Gastrocnemius medialis (tissue), 4 donors: ENCODE results near the gene SEC14L5.

ENCODE experiments used
- POLR2A ChIP-seq, 2 donors: fragments of 450-650 bp; IDR thresholded peaks; one replicate each; pipeline ENCODE4 v1.6.1; 2017; ENCODE audit warnings: antibody characterized with exemption in 2 of 2, mild to moderate bottlenecking in 2 of 2, moderate library complexity in 2 of 2
- TF ChIP-seq, protein P1 (sequence below), 5 experiments: fragments of 450-650 bp in 3 of 5; fragments of 200-600 bp in 2 of 5; sonication (generic) in 2 of 5; IDR thresholded peaks in 4 of 5; conservative IDR thresholded peaks in 1 of 5; 1 replicate in 4 of 5; 2 replicates in 1 of 5; pipeline ENCODE4 v1.5.1; 2016 to 2019; ENCODE audit warnings: antibody characterized with exemption in 5 of 5, mild to moderate bottlenecking in 3 of 5, moderate library complexity in 3 of 5

DNA sequence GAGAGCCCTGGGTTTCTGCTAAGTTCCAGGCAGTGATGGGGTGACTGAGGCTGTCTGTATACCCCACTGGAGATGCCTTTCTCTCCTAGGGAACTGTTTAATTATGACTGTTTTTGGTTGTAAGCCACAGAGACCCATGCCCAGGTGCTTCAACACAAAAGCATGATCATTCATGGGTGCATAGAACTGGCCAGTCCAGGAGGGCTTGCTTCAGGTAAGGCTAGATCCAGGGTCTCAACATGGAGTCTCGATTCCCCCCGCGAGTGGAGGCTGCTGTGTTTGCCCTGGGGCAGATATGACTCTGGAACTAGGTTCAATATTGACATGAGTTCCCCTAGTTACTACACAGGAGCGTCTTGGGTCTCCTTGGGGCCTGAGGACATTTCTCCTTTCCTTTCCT is 57.8 kb downstream of the SEC14L5 start:
- TF ChIP-seq, protein P1, sequence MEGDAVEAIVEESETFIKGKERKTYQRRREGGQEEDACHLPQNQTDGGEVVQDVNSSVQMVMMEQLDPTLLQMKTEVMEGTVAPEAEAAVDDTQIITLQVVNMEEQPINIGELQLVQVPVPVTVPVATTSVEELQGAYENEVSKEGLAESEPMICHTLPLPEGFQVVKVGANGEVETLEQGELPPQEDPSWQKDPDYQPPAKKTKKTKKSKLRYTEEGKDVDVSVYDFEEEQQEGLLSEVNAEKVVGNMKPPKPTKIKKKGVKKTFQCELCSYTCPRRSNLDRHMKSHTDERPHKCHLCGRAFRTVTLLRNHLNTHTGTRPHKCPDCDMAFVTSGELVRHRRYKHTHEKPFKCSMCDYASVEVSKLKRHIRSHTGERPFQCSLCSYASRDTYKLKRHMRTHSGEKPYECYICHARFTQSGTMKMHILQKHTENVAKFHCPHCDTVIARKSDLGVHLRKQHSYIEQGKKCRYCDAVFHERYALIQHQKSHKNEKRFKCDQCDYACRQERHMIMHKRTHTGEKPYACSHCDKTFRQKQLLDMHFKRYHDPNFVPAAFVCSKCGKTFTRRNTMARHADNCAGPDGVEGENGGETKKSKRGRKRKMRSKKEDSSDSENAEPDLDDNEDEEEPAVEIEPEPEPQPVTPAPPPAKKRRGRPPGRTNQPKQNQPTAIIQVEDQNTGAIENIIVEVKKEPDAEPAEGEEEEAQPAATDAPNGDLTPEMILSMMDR (IDR thresholded peaks at IDR 0.05 in 4 of 5, conservative IDR thresholded peaks at IDR 0.05 in 1 of 5), result no peak
- no peak for TF ChIP-seq POLR2A (IDR thresholded peaks at IDR 0.05)
